KMS-11 (cell line): Measurements from ENCODE around the gene C1GALT1.

Experiments used
- H2AFZ ChIP-seq: fragments of 200-600 bp; sonication (generic); 2 replicates; pipeline ENCODE4 v1.6.1; 2016; ENCODE audit warnings: antibody characterized with exemption, mixed run types, low read depth
- H3K27ac ChIP-seq: fragments of 200-600 bp; sonication (generic); 2 replicates; pipeline ENCODE4 v1.6.1; 2016; ENCODE audit warnings: mild to moderate bottlenecking, mixed run types
- H3K27me3 ChIP-seq: fragments of 200-600 bp; sonication (generic); 2 replicates; pipeline ENCODE4 v1.6.1; 2017; ENCODE audit warnings: mild to moderate bottlenecking, low read depth, mixed run types, moderate library complexity; ENCODE audit not compliant: insufficient read depth
- H3K36me3 ChIP-seq: fragments of 200-600 bp; sonication (generic); 2 replicates; pipeline ENCODE4 v1.6.1; 2017; ENCODE audit warnings: mild to moderate bottlenecking, mixed run types; ENCODE audit not compliant: insufficient read depth
- H3K4me1 ChIP-seq: fragments of 200-600 bp; sonication (generic); 2 replicates; pipeline ENCODE4 v1.6.1; 2016; ENCODE audit warnings: mild to moderate bottlenecking, low read depth, mixed run types; ENCODE audit not compliant: poor library complexity, severe bottlenecking
- H3K4me2 ChIP-seq: fragments of 200-600 bp; sonication (generic); 2 replicates; pipeline ENCODE4 v1.7.0; 2016; ENCODE audit warnings: mild to moderate bottlenecking, mixed run types
- H3K4me3 ChIP-seq: fragments of 200-600 bp; sonication (generic); IDR thresholded peaks from 2 replicates; pipeline ENCODE4 v1.6.1; 2017; ENCODE audit warnings: low read depth, low read length, mixed read lengths; ENCODE audit not compliant: insufficient read depth
- H3K79me2 ChIP-seq: fragments of 200-600 bp; sonication (generic); 2 replicates; pipeline ENCODE4 v1.6.1; 2016; ENCODE audit warnings: low read depth, mixed run types; ENCODE audit not compliant: insufficient read depth
- H3K9ac ChIP-seq: fragments of 200-600 bp; sonication (generic); 2 replicates; pipeline ENCODE4 v1.6.1; 2016; ENCODE audit warnings: mild to moderate bottlenecking, mixed run types
- H4K20me1 ChIP-seq: fragments of 200-600 bp; sonication (generic); 2 replicates; pipeline ENCODE4 v1.6.1; 2016; ENCODE audit warnings: mild to moderate bottlenecking, mixed run types; ENCODE audit not compliant: insufficient read depth
- CTCF ChIP-seq: fragments of 200-600 bp; sonication (generic); conservative IDR thresholded peaks from 2 replicates; pipeline ENCODE4 v1.6.1; 2017; ENCODE audit warnings: low read depth, mild to moderate bottlenecking, antibody characterized with exemption, low read length, moderate library complexity, mixed read lengths

C1GALT1 gene

GRCh38 chr7:7164591-7164990 is 17.8 kb upstream of the C1GALT1 start:
- Histone ChIP-seq H4K20me1 (no peaks in the 10 kb centered on the region), H3K4me3 (no peak overlapping the region), H3K27ac (no peak overlapping the region), H2AFZ (no peak overlapping the region), H3K36me3 (no peaks in the 10 kb centered on the region), H3K9ac (no peak overlapping the region), H3K27me3 (no peaks in the 10 kb centered on the region), H3K4me2 (no peak overlapping the region), H3K79me2 (no peaks in the 10 kb centered on the region), H3K4me1 (peaks cover 2% of the 10 kb centered on the region)
- TF ChIP-seq CTCF: no peak

GRCh38 chr7:7165372-7165771 is 17.0 kb upstream of the C1GALT1 start:
- Histone ChIP-seq H3K4me2 (no peak overlapping the region), H3K4me1 (no peaks in the 10 kb centered on the region), H3K27me3 (no peaks in the 10 kb centered on the region), H3K36me3 (no peaks in the 10 kb centered on the region), H3K4me3 (no peak overlapping the region), H3K27ac (no peak overlapping the region), H2AFZ (no peak overlapping the region), H4K20me1 (no peaks in the 10 kb centered on the region), H3K79me2 (no peaks in the 10 kb centered on the region), H3K9ac (no peak overlapping the region)
- no peak for TF ChIP-seq CTCF

- no peaks in the 10 kb centered on the region for H4K20me1 ChIP-seq
- no peak overlapping the region for H3K9ac ChIP-seq
- no peak overlapping the region for H3K4me2 ChIP-seq
- no peak overlapping the region for H3K4me3 ChIP-seq
- no peak for TF ChIP-seq CTCF
- H3K36me3 ChIP-seq: no peaks in the 10 kb centered on the region
- H3K27me3 ChIP-seq: no peaks in the 10 kb centered on the region
- H3K27ac ChIP-seq: no peak overlapping the region
- no peak overlapping the region for H2AFZ ChIP-seq
- no peaks in the 10 kb centered on the region for H3K4me1 ChIP-seq
- H3K79me2 ChIP-seq: no peaks in the 10 kb centered on the region
Measured at GRCh38 chr7:7166318-7166717, 16.0 kb upstream of the C1GALT1 start.

- Histone ChIP-seq H2AFZ (no peak overlapping the region), H3K4me2 (no peak overlapping the region)
Measured at GRCh38 chr7:7169296-7169695, 13.0 kb upstream of the C1GALT1 start.

More at GRCh38 chr7:7169296-7169695, 13.0 kb upstream of the C1GALT1 start:
- Histone ChIP-seq H3K27me3 (no peaks in the 10 kb centered on the region), H3K4me1 (no peaks in the 10 kb centered on the region), H3K79me2 (no peaks in the 10 kb centered on the region), H4K20me1 (no peaks in the 10 kb centered on the region), H3K9ac (no peak overlapping the region), H3K27ac (no peak overlapping the region), H3K36me3 (no peaks in the 10 kb centered on the region), H3K4me3 (no peak overlapping the region)
- TF ChIP-seq CTCF: no peak
